ENCODE results near the gene TMEM145.

DNA sequence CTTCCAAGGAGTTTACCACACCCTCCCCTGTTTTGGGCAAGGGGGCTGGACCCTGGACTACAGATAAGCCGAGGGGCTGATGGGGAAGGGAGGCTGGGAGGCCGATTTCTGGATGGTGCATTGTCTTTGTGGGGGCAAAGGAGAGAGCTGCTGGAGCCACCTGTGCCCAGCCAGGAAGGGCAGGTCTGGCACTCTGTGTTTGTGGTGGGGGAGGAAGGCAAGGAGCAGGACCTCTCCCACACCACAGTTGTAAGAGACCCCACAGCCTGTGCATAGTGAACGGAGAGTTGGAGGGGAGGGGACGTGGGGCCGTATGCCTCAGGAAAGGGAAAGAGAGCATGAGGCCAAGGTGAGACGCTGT, 27.1 kb upstream of the TMEM145 start:
- TF ChIP-seq HCFC1 (IDR thresholded peaks at IDR 0.05; ENCODE audit: low read length) (no peak), EZH2 (IDR thresholded peaks at IDR 0.05; ENCODE audit: borderline replicate concordance, control insufficient read depth, low read depth, low read length) (no peak), NFYB (IDR thresholded peaks at IDR 0.05; ENCODE audit: insufficient read depth, low read depth, low read length) (no peak), CHD1 (IDR thresholded peaks at IDR 0.05; ENCODE audit: low read depth, low read length) (no peak), RAD21 (IDR thresholded peaks at IDR 0.05; ENCODE audit: insufficient read depth, low read depth, low read length) (no peak), EP300 (IDR thresholded peaks at IDR 0.05; ENCODE audit: borderline replicate concordance in 1 of 2, control insufficient read depth in 1 of 2, low read depth in 2 of 2, low read length in 2 of 2) (no peak), ZNF274 (IDR thresholded peaks at IDR 0.05; ENCODE audit: insufficient read depth, insufficient read length) (no peak), BHLHE40 (IDR thresholded peaks at IDR 0.05; ENCODE audit: borderline replicate concordance in 1 of 2, low read depth in 2 of 2, low read length in 1 of 2) (no peak)
- TF ChIP-seq, protein P1, sequence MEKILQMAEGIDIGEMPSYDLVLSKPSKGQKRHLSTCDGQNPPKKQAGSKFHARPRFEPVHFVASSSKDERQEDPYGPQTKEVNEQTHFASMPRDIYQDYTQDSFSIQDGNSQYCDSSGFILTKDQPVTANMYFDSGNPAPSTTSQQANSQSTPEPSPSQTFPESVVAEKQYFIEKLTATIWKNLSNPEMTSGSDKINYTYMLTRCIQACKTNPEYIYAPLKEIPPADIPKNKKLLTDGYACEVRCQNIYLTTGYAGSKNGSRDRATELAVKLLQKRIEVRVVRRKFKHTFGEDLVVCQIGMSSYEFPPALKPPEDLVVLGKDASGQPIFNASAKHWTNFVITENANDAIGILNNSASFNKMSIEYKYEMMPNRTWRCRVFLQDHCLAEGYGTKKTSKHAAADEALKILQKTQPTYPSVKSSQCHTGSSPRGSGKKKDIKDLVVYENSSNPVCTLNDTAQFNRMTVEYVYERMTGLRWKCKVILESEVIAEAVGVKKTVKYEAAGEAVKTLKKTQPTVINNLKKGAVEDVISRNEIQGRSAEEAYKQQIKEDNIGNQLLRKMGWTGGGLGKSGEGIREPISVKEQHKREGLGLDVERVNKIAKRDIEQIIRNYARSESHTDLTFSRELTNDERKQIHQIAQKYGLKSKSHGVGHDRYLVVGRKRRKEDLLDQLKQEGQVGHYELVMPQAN (conservative IDR thresholded peaks at IDR 0.05) = no peak
- TF ChIP-seq, protein P2, sequence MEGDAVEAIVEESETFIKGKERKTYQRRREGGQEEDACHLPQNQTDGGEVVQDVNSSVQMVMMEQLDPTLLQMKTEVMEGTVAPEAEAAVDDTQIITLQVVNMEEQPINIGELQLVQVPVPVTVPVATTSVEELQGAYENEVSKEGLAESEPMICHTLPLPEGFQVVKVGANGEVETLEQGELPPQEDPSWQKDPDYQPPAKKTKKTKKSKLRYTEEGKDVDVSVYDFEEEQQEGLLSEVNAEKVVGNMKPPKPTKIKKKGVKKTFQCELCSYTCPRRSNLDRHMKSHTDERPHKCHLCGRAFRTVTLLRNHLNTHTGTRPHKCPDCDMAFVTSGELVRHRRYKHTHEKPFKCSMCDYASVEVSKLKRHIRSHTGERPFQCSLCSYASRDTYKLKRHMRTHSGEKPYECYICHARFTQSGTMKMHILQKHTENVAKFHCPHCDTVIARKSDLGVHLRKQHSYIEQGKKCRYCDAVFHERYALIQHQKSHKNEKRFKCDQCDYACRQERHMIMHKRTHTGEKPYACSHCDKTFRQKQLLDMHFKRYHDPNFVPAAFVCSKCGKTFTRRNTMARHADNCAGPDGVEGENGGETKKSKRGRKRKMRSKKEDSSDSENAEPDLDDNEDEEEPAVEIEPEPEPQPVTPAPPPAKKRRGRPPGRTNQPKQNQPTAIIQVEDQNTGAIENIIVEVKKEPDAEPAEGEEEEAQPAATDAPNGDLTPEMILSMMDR (IDR thresholded peaks at IDR 0.05 in 2 of 3, conservative IDR thresholded peaks at IDR 0.05 in 1 of 3; ENCODE audit: control insufficient read depth in 2 of 3, extremely low read depth in 1 of 3, insufficient read depth in 1 of 3, low read depth in 3 of 3, low read length in 3 of 3) = no peak
- TF ChIP-seq, protein P3, sequence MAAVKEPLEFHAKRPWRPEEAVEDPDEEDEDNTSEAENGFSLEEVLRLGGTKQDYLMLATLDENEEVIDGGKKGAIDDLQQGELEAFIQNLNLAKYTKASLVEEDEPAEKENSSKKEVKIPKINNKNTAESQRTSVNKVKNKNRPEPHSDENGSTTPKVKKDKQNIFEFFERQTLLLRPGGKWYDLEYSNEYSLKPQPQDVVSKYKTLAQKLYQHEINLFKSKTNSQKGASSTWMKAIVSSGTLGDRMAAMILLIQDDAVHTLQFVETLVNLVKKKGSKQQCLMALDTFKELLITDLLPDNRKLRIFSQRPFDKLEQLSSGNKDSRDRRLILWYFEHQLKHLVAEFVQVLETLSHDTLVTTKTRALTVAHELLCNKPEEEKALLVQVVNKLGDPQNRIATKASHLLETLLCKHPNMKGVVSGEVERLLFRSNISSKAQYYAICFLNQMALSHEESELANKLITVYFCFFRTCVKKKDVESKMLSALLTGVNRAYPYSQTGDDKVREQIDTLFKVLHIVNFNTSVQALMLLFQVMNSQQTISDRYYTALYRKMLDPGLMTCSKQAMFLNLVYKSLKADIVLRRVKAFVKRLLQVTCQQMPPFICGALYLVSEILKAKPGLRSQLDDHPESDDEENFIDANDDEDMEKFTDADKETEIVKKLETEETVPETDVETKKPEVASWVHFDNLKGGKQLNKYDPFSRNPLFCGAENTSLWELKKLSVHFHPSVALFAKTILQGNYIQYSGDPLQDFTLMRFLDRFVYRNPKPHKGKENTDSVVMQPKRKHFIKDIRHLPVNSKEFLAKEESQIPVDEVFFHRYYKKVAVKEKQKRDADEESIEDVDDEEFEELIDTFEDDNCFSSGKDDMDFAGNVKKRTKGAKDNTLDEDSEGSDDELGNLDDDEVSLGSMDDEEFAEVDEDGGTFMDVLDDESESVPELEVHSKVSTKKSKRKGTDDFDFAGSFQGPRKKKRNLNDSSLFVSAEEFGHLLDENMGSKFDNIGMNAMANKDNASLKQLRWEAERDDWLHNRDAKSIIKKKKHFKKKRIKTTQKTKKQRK (IDR thresholded peaks at IDR 0.05; ENCODE audit: low read depth, low read length) = no peak
- TF ChIP-seq, protein P4, sequence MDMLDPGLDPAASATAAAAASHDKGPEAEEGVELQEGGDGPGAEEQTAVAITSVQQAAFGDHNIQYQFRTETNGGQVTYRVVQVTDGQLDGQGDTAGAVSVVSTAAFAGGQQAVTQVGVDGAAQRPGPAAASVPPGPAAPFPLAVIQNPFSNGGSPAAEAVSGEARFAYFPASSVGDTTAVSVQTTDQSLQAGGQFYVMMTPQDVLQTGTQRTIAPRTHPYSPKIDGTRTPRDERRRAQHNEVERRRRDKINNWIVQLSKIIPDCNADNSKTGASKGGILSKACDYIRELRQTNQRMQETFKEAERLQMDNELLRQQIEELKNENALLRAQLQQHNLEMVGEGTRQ (IDR thresholded peaks at IDR 0.05; ENCODE audit: borderline replicate concordance, low read depth, low read length) = no peak

All from GM12878 (cell line).